GM12878 (cell line): ENCODE data around the gene SHROOM3. TPM values are rescaled to one million over a fixed set of nuclear protein-coding genes. Genes with fewer than 3 reads are reported as not detected.

Source experiments
- ATAC-seq: fragments of 200-7000 bp; cut with Tn5 transposase; 3 replicates; pipeline ENCODE4 v1.9.1; 2020; ENCODE audit warnings: mild to moderate bottlenecking, moderate library complexity
- BruUV-seq: library from RNA; stranded (reverse); fragments of 400-500 nt; replicated peaks from 2 replicates; lab custom pipeline; 2021; lab: Mats Ljungman, UMichigan
- CTCF ChIA-PET: fragments of 300-600 bp; sonication (Branson Sonifier 250); formaldehyde crosslinking; extraction: SDS; loops from one replicate; lab custom pipeline; 2021; ENCODE audit warnings: inconsistent platforms; lab: Yijun Ruan, JAX
- POLR2A ChIA-PET: fragments of 350-600 bp; formaldehyde crosslinking; extraction: SDS; loops from one replicate; lab custom pipeline; 2021; ENCODE audit warnings: inconsistent platforms; lab: Charles Lee
- RAD21 ChIA-PET: fragments of 300-600 bp; sonication (Branson Sonifier 250); formaldehyde crosslinking; loops from one replicate; lab custom pipeline; 2023; ENCODE audit warnings: antibody characterized with exemption; ENCODE audit not compliant: unreplicated experiment; lab: Charles Lee
- SMC1A ChIA-PET: fragments of 300-600 bp; sonication (Branson Sonifier 250); formaldehyde crosslinking; loops from one replicate; lab custom pipeline; 2023; ENCODE audit not compliant: unreplicated experiment, uncharacterized antibody; lab: Charles Lee
- DNase-seq: peaks from one replicate; pipeline ENCODE4 v3.0.0-alpha.2; 2011; ENCODE audit warnings: low read depth, low spot score
- FAIRE-seq: peaks from 3 replicates; lab custom pipeline; 2011; peaks lifted over from hg19 to GRCh38; lab: Jason Lieb, UNC
- H2AFZ ChIP-seq: 2 replicates; pipeline ENCODE4 v1.6.0; 2011; ENCODE audit warnings: low read depth, low read length, control low read depth; ENCODE audit not compliant: control insufficient read depth
- H3K27ac ChIP-seq: 2 replicates; pipeline ENCODE4 v1.5.1; 2011; ENCODE audit warnings: control low read depth; ENCODE audit not compliant: control insufficient read depth, insufficient read depth
- H3K27me3 ChIP-seq, 2 experiments: replicated peaks in 1 of 2; 2 replicates each; pipeline versions ENCODE4 v1.6.0 to v1.6.1; 2011; ENCODE audit warnings: low read length in 1 of 2; ENCODE audit not compliant: control insufficient read depth in 2 of 2, insufficient read depth in 2 of 2
- H3K36me3 ChIP-seq, 2 experiments: 2 replicates each; pipeline ENCODE4 v1.5.1; 2011; ENCODE audit warnings: low read length in 1 of 2; ENCODE audit not compliant: control insufficient read depth in 2 of 2, insufficient read depth in 2 of 2
- H3K4me1 ChIP-seq: 2 replicates; pipeline ENCODE4 v1.6.1; 2011; ENCODE audit warnings: mild to moderate bottlenecking, low read length, moderate library complexity, mixed read lengths; ENCODE audit not compliant: control insufficient read depth, insufficient read depth
- H3K4me2 ChIP-seq: 2 replicates; pipeline ENCODE4 v1.6.0; 2011; ENCODE audit warnings: control low read depth; ENCODE audit not compliant: control insufficient read depth, insufficient read depth
- H3K4me3 ChIP-seq: fragments of 200-600 bp; sonication (generic); 2 replicates; pipeline ENCODE4 v1.5.1; 2016
- H3K79me2 ChIP-seq: 2 replicates; pipeline ENCODE4 v1.6.0; 2011; ENCODE audit warnings: low read length; ENCODE audit not compliant: control insufficient read depth, insufficient read depth
- H3K9ac ChIP-seq: 2 replicates; pipeline ENCODE4 v1.8.0; 2011; ENCODE audit warnings: low read length, control low read depth, mixed read lengths; ENCODE audit not compliant: control insufficient read depth, insufficient read depth
- H3K9me3 ChIP-seq: replicated peaks from 3 replicates; pipeline ENCODE4 v1.5.1; 2011; ENCODE audit warnings: mild to moderate bottlenecking, low read length; ENCODE audit not compliant: control insufficient read depth, insufficient read depth
- H4K20me1 ChIP-seq: 2 replicates; pipeline ENCODE4 v1.6.0; 2011; ENCODE audit not compliant: control insufficient read depth, insufficient read depth
- CEBPB ChIP-seq, 2 experiments: fragments of 150-350 bp in 1 of 2; IDR thresholded peaks; 2 replicates each; pipeline ENCODE4 v1.6.1; 2012 to 2014; ENCODE audit warnings: low read depth in 2 of 2, low read length in 2 of 2, borderline replicate concordance in 1 of 2, inconsistent platforms in 1 of 2
- CTCF ChIP-seq, 3 experiments: IDR thresholded peaks in 2 of 3; conservative IDR thresholded peaks in 1 of 3; 2 replicates each; pipeline ENCODE4 v1.5.1; 2011; ENCODE audit warnings: low read depth in 3 of 3, low read length in 3 of 3, mild to moderate bottlenecking in 3 of 3, control low read depth in 2 of 3, moderate library complexity in 2 of 3, inconsistent platforms in 1 of 3, mixed read lengths in 1 of 3; ENCODE audit not compliant: control insufficient read depth in 2 of 3, insufficient read depth in 1 of 3; ENCODE audit errors: extremely low read depth in 1 of 3
- SIN3A ChIP-seq: IDR thresholded peaks from 2 replicates; pipeline ENCODE4 v1.6.1; 2012; ENCODE audit warnings: low read depth, low read length, improper control_type of control experiment
- SIX5 ChIP-seq: IDR thresholded peaks from 2 replicates; pipeline ENCODE4 v1.6.1; 2011; ENCODE audit warnings: mild to moderate bottlenecking, low read depth, low read length, moderate library complexity; ENCODE audit not compliant: severe bottlenecking
- TCF12 ChIP-seq: IDR thresholded peaks from 2 replicates; pipeline ENCODE4 v1.6.1; 2011; ENCODE audit warnings: low read depth, mild to moderate bottlenecking, low read length
- ZBED1 ChIP-seq: IDR thresholded peaks from 2 replicates; pipeline ENCODE4 v1.6.1; 2016; ENCODE audit warnings: borderline replicate concordance
- WGBS: methylation state at CpG from one replicate; pipeline ENCODE4 v1.1.6; 2016; ENCODE audit warnings: low lambda C conversion rate; ENCODE audit not compliant: insufficient replicate concordance, insufficient coverage; ENCODE audit errors: missing lambda C conversion rate; 5-methylcytosine and 5-hydroxymethylcytosine counted together
- in situ Hi-C: fragments of 300-500 bp; cut with MboI; formaldehyde crosslinking; loops from 9 replicates; pipeline ENCODE4 v1.14.3; 2018; ENCODE audit warnings: mixed read lengths
- intact Hi-C: fragments of 100-400 bp; cut with micrococcal nuclease; formaldehyde crosslinking; loops from one replicate; pipeline ENCODE4 v1.14.2; 2022; ENCODE audit not compliant: unreplicated experiment
- polyA plus RNA-seq, 11 experiments: library from polyadenylated mRNA; depleted of rRNA in 4 of 11; unstranded in 6 of 11; stranded (reverse) in 5 of 11; fragments of >200 nt; fragmentation: Nextera tagmentation in 4 of 11; fragmentation: Illumina TruSeq in 1 of 11; extraction: Ambion mirVana in 4 of 11; extraction: Trizol in 1 of 11; gene quantifications; 1 replicate in 1 of 11; 2 replicates in 10 of 11; pipeline versions ENCODE4 v1.2.1 to v1.2.3, GENCODE V29; 2011 to 2016; ENCODE audit warnings: inconsistent platforms in 2 of 11, missing spikeins in 2 of 11, low read depth in 1 of 11
- total RNA-seq, 4 experiments: library from RNA; depleted of rRNA in 3 of 4; stranded (reverse); fragments of >200 nt in 3 of 4; fragmentation: Illumina TruSeq in 1 of 4; extraction: Trizol in 1 of 4; gene quantifications; 2 replicates each; pipeline versions ENCODE4 v1.2.1 to v1.2.3, GENCODE V29; 2013 to 2021

Gene SHROOM3
- total and polyA plus RNA-seq, 10 of the 15 experiments (the other 5 are each of a cell fraction or from before 2014, with no cell fraction given): under 0.01 to 0.29 (median 0.08) TPM; not detected in 1

DNA sequence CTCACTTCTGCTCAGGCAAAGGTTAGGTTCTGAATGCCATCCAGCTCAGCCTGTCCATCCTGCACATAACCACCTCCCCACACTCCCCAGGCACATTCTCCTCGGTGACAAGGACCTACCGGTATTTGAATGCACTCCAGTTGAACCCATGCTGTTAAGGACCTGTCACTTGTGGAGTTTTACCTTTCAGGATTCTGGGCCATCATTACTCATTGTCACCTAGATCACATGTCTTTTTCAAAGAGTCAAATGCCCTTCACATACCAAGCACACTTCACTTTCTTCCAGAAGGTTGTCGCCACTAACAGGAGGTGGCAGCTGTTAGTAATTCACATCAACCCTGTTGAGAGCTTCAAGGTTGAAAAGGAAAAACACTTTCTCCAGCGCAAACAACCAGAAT is 244.7 kb downstream of the SHROOM3 start:
- WGBS: 83% methylated on average over 4 of the region's 4 CpGs
- H3K27ac ChIP-seq: no peak overlapping the region
- DNase-seq (no peak), FAIRE-seq (no peak), ATAC-seq (no peak)
- TF ChIP-seq SIX5 (no peak), SIN3A (no peak), ZBED1 (no peak), TCF12 (no peak)
- no peak overlapping the region for H3K9ac ChIP-seq
- ChIA-PET SMC1A (interaction anchor here (0.7 kb wide), 1 partner anchor 73 kb away, joined by 3 read pairs; no protein-coding TSS in a partner anchor), RAD21 (no interaction called here), POLR2A (no interaction called here), CTCF (interaction anchor here (0.6 kb wide), 1 partner anchor 948 kb away, joined by 3 read pairs; no protein-coding TSS in a partner anchor)
- no peaks in the 10 kb centered on the region for H3K9me3 ChIP-seq
- H3K4me3 ChIP-seq: no peak overlapping the region
- no peak overlapping the region for H3K4me2 ChIP-seq
- H3K79me2 ChIP-seq: no peaks in the 10 kb centered on the region
- BruUV-seq: no TSS peak
- no peaks in the 10 kb centered on the region for H3K4me1 ChIP-seq
- intact Hi-C loops (no loop called here), in situ Hi-C loops (no loop called here)
- no peaks in the 10 kb centered on the region for H3K36me3 ChIP-seq
- H3K27me3 ChIP-seq: peaks cover 0 to 9% of the 10 kb centered on the region in 2 experiments; a peak in 3 of 4 replicates
- no peaks in the 10 kb centered on the region for H4K20me1 ChIP-seq
- no peak overlapping the region for H2AFZ ChIP-seq

DNA sequence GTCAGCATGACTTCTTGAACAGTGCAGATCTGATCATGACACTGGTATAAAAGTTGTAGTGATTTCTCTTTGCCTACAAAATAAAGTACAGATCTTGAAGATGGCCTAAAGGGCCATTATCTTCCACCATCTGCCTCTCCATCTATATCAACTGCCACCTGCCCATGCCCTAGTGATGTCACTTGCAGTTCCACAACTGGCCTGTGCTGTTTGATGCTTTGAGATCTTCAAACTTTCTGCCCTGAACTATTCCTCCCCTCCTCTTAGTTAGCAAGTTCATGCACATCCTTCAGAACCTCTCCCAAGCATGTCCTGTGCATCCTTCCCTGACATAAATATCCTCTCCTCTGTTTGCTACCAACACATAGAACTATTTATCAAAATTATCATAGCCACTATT is 245.9 kb downstream of the SHROOM3 start:
- ChIA-PET CTCF (no interaction called here), RAD21 (no interaction called here), POLR2A (no interaction called here), SMC1A (no interaction called here)
- intact Hi-C loops: no loop called here
- TF ChIP-seq CTCF (IDR thresholded peaks at IDR 0.05 in 2 of 3, conservative IDR thresholded peaks at IDR 0.05 in 1 of 3; ENCODE audit: control insufficient read depth in 2 of 3, extremely low read depth in 1 of 3, insufficient read depth in 1 of 3, low read depth in 3 of 3, low read length in 3 of 3) (peak in 1 of 3 experiments; percentile 10; a peak in 1 of 6 replicates), CEBPB (IDR thresholded peaks at IDR 0.05; ENCODE audit: borderline replicate concordance in 1 of 2, low read depth in 2 of 2, low read length in 2 of 2) (no peak)
- no peaks in the 10 kb centered on the region for H3K4me1 ChIP-seq
- H3K9me3 ChIP-seq: no peaks in the 10 kb centered on the region
- H3K4me2 ChIP-seq: no peak overlapping the region
- FAIRE-seq (no peak), ATAC-seq (peak; percentile 61), DNase-seq (no peak)
- peaks cover 0 to 9% of the 10 kb centered on the region in 2 experiments; a peak in 3 of 4 replicates for H3K27me3 ChIP-seq
- no peak overlapping the region for H3K27ac ChIP-seq
- no peaks in the 10 kb centered on the region for H4K20me1 ChIP-seq
- no peaks in the 10 kb centered on the region for H3K36me3 ChIP-seq
- no TSS peak for BruUV-seq
- in situ Hi-C loops: no loop called here
- no peak overlapping the region for H3K4me3 ChIP-seq
- no peaks in the 10 kb centered on the region for H3K79me2 ChIP-seq
- no peak overlapping the region for H2AFZ ChIP-seq
- H3K9ac ChIP-seq: no peak overlapping the region
